C1 segment of cervical spinal cord (tissue), 14 donors: Measurements from ENCODE around the gene C11orf52.

Source experiments
- DNase-seq, 14 donors: peaks; one replicate each; lab custom pipeline; 2025; lab: John Stamatoyannopoulos, UW

C11orf52 gene

GRCh38 chr11:111974446-111974845 is 55.7 kb downstream of the C11orf52 start:
- no peak for DNase-seq

DNA sequence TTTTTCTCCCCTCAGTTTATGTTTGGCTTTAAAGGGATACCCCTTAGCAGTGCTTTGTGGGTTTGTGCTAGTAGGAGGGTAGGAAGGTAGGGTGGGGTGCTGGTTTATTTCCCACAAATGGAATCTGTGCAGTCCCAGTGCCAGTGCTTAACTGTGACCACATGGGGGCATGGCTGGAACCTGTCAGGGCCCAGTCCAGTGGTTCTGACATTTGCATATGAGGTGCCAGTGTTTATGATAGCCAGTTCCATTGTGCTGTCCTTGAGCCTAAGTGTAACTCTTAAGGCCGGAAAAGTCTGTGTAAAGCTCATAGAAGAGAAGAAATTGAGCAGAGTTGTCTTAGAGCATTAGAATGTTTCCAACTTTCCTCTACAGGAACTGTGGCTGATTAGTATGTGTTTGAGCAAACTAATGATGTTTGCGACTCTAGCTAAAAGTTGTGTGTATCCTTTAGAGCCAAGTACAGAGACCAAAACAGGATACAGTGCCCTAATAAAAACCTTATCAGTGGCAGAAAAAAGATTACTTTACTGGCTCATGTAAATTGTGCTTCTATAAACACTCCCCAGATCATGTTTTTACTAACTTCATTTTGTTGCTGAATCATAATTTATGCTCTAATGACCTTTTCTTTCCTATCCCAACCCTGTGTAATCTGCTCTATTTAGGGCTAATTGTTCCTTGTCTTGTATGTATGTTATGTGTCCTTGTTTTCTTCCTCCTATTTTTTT is 56.5 kb downstream of the C11orf52 start:
- DNase-seq: peak in 5 of 14 donors; percentile 7 to 26 (median 21)

DNA sequence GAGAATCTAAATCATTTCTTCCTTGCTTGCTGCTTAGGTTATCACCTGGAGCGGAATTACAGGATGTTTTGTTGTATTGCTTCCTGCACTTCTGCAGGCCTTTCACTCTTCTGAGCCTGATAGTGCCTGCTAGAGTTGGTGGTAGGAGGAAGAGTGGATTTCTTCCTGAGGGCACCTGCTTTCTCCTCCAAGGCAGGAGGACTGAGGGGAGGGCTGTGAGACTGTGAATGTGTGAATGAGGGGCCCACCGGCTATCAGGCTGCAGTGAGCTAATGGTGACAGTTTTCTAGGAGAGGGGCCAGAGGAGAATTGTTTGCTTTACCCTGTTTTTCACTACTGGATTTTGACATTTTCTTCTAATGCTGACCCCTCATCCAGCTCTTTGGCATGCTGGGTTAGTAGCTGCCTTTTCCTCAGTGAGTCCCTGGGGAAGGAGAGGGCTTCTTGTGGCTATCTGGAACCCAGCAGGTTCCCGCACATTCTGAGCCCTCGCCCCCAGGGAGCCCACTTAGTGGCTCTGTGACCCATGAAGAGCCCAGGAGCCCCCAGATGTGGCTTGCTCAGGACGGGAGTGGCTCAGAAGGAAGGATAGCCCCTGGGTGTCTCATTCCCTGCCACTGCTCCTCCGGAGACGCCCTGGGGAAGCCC is 57.5 kb downstream of the C11orf52 start:
- DNase-seq: peak in 3 of 14 donors; percentile 20 to 68 (median 28)
